ENCODE data around the gene RNPS1.
A peak's percentile ranks its signal among the peaks of the same experiment; 100 is the strongest.

Gene RNPS1

GRCh38 chr16:2267913-2268666 lies at the start of gene RNPS1:
Gene RNPS1, minus strand, starts transcription at chr16:2268126. Its CDS starts 3,483 bp downstream, at chr16:2264643.
- DNase-seq, result peak; percentile 80 to 89

GRCh38 chr16:2317231-2318020 lies 49.5 kb upstream of the RNPS1 start:
- no peak for DNase-seq

GRCh38 chr16:2308089-2308962 lies 40.4 kb upstream of the RNPS1 start:
- DNase-seq, result no peak

GRCh38 chr16:2299915-2300192 lies 31.9 kb upstream of the RNPS1 start:
- no peak for DNase-seq

GRCh38 chr16:2299121-2299914 lies 31.4 kb upstream of the RNPS1 start:
- no peak for DNase-seq

GRCh38 chr16:2298621-2299020 lies 30.7 kb upstream of the RNPS1 start:
- DNase-seq, result no peak

- no peak for DNase-seq
Observed at GRCh38 chr16:2297506-2297860, 29.6 kb upstream of the RNPS1 start.

GRCh38 chr16:2296661-2297505 lies 29.0 kb upstream of the RNPS1 start:
- peak; percentile 37 to 39 for DNase-seq

- no peak for DNase-seq
Observed at GRCh38 chr16:2295056-2295798, 27.3 kb upstream of the RNPS1 start.

GRCh38 chr16:2292221-2292620 lies 24.3 kb upstream of the RNPS1 start:
- no peak for DNase-seq

GRCh38 chr16:2289282-2289681 lies 21.4 kb upstream of the RNPS1 start:
- no peak for DNase-seq

GRCh38 chr16:2288726-2289125 lies 20.8 kb upstream of the RNPS1 start:
- no peak for DNase-seq

- no peak for DNase-seq
Observed at GRCh38 chr16:2287916-2288547, 20.1 kb upstream of the RNPS1 start.

GRCh38 chr16:2286550-2286949 lies 18.6 kb upstream of the RNPS1 start:
- no peak for DNase-seq

GRCh38 chr16:2285731-2286191 lies 17.8 kb upstream of the RNPS1 start:
- DNase-seq, result no peak

- DNase-seq, result no peak
Observed at GRCh38 chr16:2284797-2285576, 17.1 kb upstream of the RNPS1 start.

GRCh38 chr16:2284001-2284770 lies 16.3 kb upstream of the RNPS1 start:
- DNase-seq, result no peak

GRCh38 chr16:2282866-2283555 lies 15.1 kb upstream of the RNPS1 start:
- no peak for DNase-seq

Data from SHP77 (cell line).